CD4-positive, alpha-beta T cell (primary cell): ENCODE results near the gene PRUNE1. TPM values are rescaled to one million over a fixed set of nuclear protein-coding genes. Genes with fewer than 3 reads are reported as not detected.

Experiments used
- ATAC-seq: fragments of 200-7000 bp; cut with Tn5 transposase; one replicate; pipeline ENCODE4 v1.10.0; 2022; ENCODE audit warnings: mild to moderate bottlenecking; ENCODE audit not compliant: poor library complexity
- CTCF ChIA-PET: fragments of 350-600 bp; sonication (Branson Sonifier 250); formaldehyde crosslinking; loops from one replicate; lab custom pipeline; 2021; ENCODE audit warnings: antibody characterized with exemption, inconsistent platforms; lab: Charles Lee
- POLR2A ChIA-PET: fragments of 350-600 bp; sonication (Branson Sonifier 250); formaldehyde crosslinking; loops from one replicate; lab custom pipeline; 2021; ENCODE audit warnings: antibody characterized with exemption, inconsistent platforms; lab: Charles Lee
- DNase-seq, 14 experiments: peaks; one replicate each; pipeline ENCODE4 v3.0.0-alpha.2; 2013 to 2020; ENCODE audit warnings: mixed read lengths in 2 of 14
- H3K27ac ChIP-seq, 2 donors: one replicate each; pipeline versions ENCODE4 v1.5.1 to v1.7.0; 2013; ENCODE audit warnings: low read length in 2 of 2, low read depth in 1 of 2, mild to moderate bottlenecking in 1 of 2
- H3K27me3 ChIP-seq, 2 experiments: 1 replicate in 1 of 2; 2 replicates in 1 of 2; pipeline versions ENCODE4 v1.6.1 to v1.7.0; 2013; ENCODE audit warnings: low read length in 2 of 2, control low read depth in 1 of 2, mild to moderate bottlenecking in 1 of 2, moderate library complexity in 1 of 2; ENCODE audit not compliant: insufficient read depth in 2 of 2, control insufficient read depth in 1 of 2
- H3K36me3 ChIP-seq: one replicate; pipeline ENCODE4 v1.6.1; 2013; ENCODE audit warnings: low read length, control low read depth; ENCODE audit not compliant: insufficient read depth
- H3K4me1 ChIP-seq: one replicate; pipeline ENCODE4 v1.6.1; 2013; ENCODE audit warnings: low read length, control low read depth; ENCODE audit not compliant: insufficient read depth
- H3K4me3 ChIP-seq: one replicate; pipeline ENCODE4 v1.5.1; 2013; ENCODE audit warnings: mild to moderate bottlenecking, low read length, moderate library complexity
- H3K9me3 ChIP-seq, 2 experiments: 1 replicate in 1 of 2; 2 replicates in 1 of 2; pipeline versions ENCODE4 v1.6.1 to v1.7.0; 2013; ENCODE audit warnings: low read length in 2 of 2, mild to moderate bottlenecking in 2 of 2, control low read depth in 1 of 2, moderate library complexity in 1 of 2; ENCODE audit not compliant: control insufficient read depth in 1 of 2, insufficient read depth in 1 of 2
- H3K27ac Mint-ChIP-seq: one replicate; pipeline ENCODE4 v1.8.0; 2020; ENCODE audit warnings: mixed read lengths
- H3K27me3 Mint-ChIP-seq: one replicate; pipeline ENCODE4 v1.8.0; 2021; ENCODE audit warnings: mixed read lengths
- H3K36me3 Mint-ChIP-seq: one replicate; pipeline ENCODE4 v1.8.0; 2021; ENCODE audit warnings: low read depth, mixed read lengths
- H3K4me1 Mint-ChIP-seq: one replicate; pipeline ENCODE4 v1.8.0; 2021; ENCODE audit warnings: low read depth, mixed read lengths
- H3K4me3 Mint-ChIP-seq: one replicate; pipeline ENCODE4 v1.8.0; 2020; ENCODE audit warnings: mild to moderate bottlenecking, mixed read lengths
- H3K9me3 Mint-ChIP-seq: one replicate; pipeline ENCODE4 v1.8.0; 2020; ENCODE audit warnings: mixed read lengths
- intact Hi-C, 2 experiments: fragments of 100-400 bp; cut with DNase I in 1 of 2; cut with micrococcal nuclease in 1 of 2; formaldehyde crosslinking; loops; one replicate each; pipeline versions ENCODE4 v1.15.1 to v1.9.0; 2023 to 2025; cut with DNase I, micrococcal nuclease
- total RNA-seq, 174 experiments: library from RNA in 2 of 174; stranded (reverse) in 2 of 174; gene quantifications; one replicate each; pipeline ENCODE4 v1.2.3 and lab custom pipeline; 2021 to 2026
- TF ChIP-seq, protein P1 (sequence below): fragments of 200-600 bp; IDR thresholded peaks from one replicate; pipeline ENCODE4 v1.8.0; 2022; ENCODE audit warnings: antibody characterized with exemption, mild to moderate bottlenecking

PRUNE1 gene
- total RNA-seq, 2 experiments from 2014 or later, result 10.9 to 12.1 TPM

DNA sequence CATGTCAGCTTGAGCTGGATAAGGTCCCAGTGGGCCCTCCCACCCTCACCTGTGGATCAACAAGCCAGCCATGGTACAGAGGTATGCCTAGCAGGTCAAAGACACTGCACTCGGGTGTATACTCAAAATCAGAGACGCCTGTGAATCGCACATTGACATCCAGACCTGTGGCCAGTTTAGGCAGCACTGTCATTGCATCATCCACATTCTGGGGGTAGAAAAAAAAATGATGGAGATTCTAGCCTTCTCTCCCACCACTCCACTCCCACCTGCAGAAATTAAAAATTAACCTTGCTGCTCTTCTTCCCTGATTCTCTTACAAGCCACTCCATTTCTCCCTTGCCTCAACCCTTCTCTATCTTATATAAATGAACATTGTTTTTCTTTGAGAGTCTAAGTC lies 7.8 kb upstream of the PRUNE1 start:
- H3K4me3 ChIP-seq, result no peak overlapping the region
- no peaks in the 10 kb centered on the region for H3K9me3 ChIP-seq
- H3K27ac ChIP-seq, result no peak overlapping the region
- Mint-ChIP-seq H3K27me3 (no peaks in the 10 kb centered on the region), H3K4me3 (no peak overlapping the region), H3K36me3 (peaks cover 75% of the 10 kb centered on the region), H3K9me3 (no peaks in the 10 kb centered on the region), H3K4me1 (peaks cover 52% of the 10 kb centered on the region), H3K27ac (peak overlapping the region; percentile 98)
- POLR2A ChIA-PET, result interaction anchor here (1.0 to 1.7 kb wide), 2 partner anchors 25 to 436 kb away, joined by 3 read pairs; partner anchors contain the start of gene CERS2
- H3K36me3 ChIP-seq, result peaks cover 60% of the 10 kb centered on the region
- ATAC-seq, result no peak
- TF ChIP-seq, protein P1, sequence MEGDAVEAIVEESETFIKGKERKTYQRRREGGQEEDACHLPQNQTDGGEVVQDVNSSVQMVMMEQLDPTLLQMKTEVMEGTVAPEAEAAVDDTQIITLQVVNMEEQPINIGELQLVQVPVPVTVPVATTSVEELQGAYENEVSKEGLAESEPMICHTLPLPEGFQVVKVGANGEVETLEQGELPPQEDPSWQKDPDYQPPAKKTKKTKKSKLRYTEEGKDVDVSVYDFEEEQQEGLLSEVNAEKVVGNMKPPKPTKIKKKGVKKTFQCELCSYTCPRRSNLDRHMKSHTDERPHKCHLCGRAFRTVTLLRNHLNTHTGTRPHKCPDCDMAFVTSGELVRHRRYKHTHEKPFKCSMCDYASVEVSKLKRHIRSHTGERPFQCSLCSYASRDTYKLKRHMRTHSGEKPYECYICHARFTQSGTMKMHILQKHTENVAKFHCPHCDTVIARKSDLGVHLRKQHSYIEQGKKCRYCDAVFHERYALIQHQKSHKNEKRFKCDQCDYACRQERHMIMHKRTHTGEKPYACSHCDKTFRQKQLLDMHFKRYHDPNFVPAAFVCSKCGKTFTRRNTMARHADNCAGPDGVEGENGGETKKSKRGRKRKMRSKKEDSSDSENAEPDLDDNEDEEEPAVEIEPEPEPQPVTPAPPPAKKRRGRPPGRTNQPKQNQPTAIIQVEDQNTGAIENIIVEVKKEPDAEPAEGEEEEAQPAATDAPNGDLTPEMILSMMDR, result no peak
- no peaks in the 10 kb centered on the region for H3K27me3 ChIP-seq
- intact Hi-C loops, result loop anchor here in 1 of 2 experiments (2.0 kb wide), 1 partner anchor 22 kb away; no protein-coding TSS in a partner anchor
- no peak for DNase-seq
- CTCF ChIA-PET, result interaction anchor here (0.8 kb wide), 1 partner anchor 24 kb away, joined by 3 read pairs; no protein-coding TSS in a partner anchor
- peaks cover 71% of the 10 kb centered on the region for H3K4me1 ChIP-seq

DNA sequence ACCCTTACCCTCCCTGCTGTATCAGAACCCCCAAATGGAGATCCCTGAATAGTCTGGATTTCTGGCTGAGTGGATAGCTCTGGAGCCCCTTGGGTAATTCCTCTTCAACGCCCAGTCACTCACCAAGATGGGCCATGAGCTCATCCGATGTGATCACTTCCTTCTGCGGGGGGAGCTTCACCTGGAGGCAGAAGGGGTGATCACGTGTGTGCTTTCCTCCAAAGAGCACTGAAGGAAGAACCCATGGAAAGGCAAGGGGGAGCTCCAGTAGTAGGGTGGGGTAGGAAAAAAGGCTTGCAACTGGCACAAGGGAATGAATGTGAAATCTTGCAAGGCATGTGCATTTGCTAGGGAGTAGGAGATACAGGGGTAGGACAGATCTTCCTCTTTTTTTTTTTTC lies 6.6 kb upstream of the PRUNE1 start:
- peaks cover 78% of the 10 kb centered on the region for H3K36me3 Mint-ChIP-seq
- ChIA-PET CTCF (interaction anchor here (1.0 to 1.6 kb wide), 2 partner anchors 23 to 69 kb away, joined by 3 to 6 read pairs; partner anchors contain the start of gene GABPB2), POLR2A (interaction anchor here (0.6 to 1.4 kb wide), 3 partner anchors 39 to 155 kb away, joined by 3 to 4 read pairs (median 3); partner anchors contain the start of gene TNFAIP8L2)
- H3K4me1 Mint-ChIP-seq, result peaks cover 59% of the 10 kb centered on the region
- intact Hi-C loops, result loop anchor here in 1 of 2 experiments (2.0 kb wide), 1 partner anchor 23 kb away; no protein-coding TSS in a partner anchor
- H3K36me3 ChIP-seq, result peaks cover 59% of the 10 kb centered on the region
- peak overlapping the region; percentile 98 for H3K27ac Mint-ChIP-seq
- no peaks in the 10 kb centered on the region for H3K9me3 Mint-ChIP-seq
- no peaks in the 10 kb centered on the region for H3K27me3 Mint-ChIP-seq
- peak overlapping the region; percentile 93 for H3K4me3 Mint-ChIP-seq
- H3K27ac ChIP-seq, result no peak overlapping the region
- DNase-seq, result peak in 1 of 14 experiments; percentile 32
- no peaks in the 10 kb centered on the region for H3K27me3 ChIP-seq
- no peak overlapping the region for H3K4me3 ChIP-seq
- no peaks in the 10 kb centered on the region for H3K9me3 ChIP-seq
- ATAC-seq, result no peak
- TF ChIP-seq, protein P1, result no peak
- H3K4me1 ChIP-seq, result peaks cover 72% of the 10 kb centered on the region

DNA sequence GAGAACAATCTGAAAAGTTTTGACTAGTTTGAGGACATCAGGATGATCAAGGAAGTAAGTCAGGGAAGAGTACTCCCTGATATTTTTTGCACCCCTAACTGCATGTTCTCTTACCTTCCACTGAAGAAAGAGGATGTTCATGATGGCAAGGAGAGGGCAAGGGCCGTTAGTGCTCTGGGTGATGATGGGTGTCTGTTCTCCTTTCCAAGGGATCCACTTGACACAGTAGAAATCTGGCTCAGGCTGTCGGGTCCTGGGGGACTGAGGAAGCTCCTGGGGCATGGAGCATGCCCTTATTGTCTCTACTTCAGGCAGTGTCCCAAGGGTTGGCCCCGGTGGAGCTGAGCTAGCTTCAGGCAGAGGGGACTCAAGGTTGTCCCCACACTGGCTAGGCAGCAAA lies 6.2 kb upstream of the PRUNE1 start:
- peaks cover 77% of the 10 kb centered on the region for H3K4me1 ChIP-seq
- Mint-ChIP-seq H3K36me3 (peaks cover 75% of the 10 kb centered on the region), H3K4me3 (peak overlapping the region; percentile 93), H3K27ac (peak overlapping the region; percentile 98), H3K9me3 (no peaks in the 10 kb centered on the region), H3K4me1 (peaks cover 63% of the 10 kb centered on the region), H3K27me3 (no peaks in the 10 kb centered on the region)
- H3K27ac ChIP-seq, result peak overlapping the region; percentile 60 to 63
- TF ChIP-seq, protein P1, result no peak
- ATAC-seq (no peak), DNase-seq (peak in 1 of 14 experiments; percentile 16)
- peak overlapping the region; percentile 67 for H3K4me3 ChIP-seq
- CTCF ChIA-PET, result interaction anchor here (1.0 to 1.6 kb wide), 2 partner anchors 22 to 69 kb away, joined by 3 to 6 read pairs; partner anchors contain the start of gene GABPB2
- no peaks in the 10 kb centered on the region for H3K9me3 ChIP-seq
- peaks cover 55% of the 10 kb centered on the region for H3K36me3 ChIP-seq
- POLR2A ChIA-PET, result interaction anchor here (1.1 to 1.8 kb wide), 6 partner anchors 28 to 638 kb away, joined by 3 to 6 read pairs (median 4); partner anchors contain the start of genes GOLPH3L, RPRD2 and TNFAIP8L2
- no peaks in the 10 kb centered on the region for H3K27me3 ChIP-seq
- intact Hi-C loops, result no loop called here
